OCI-LY3 (cell line): ENCODE measurements around the gene CFAP74.

Experiments
- H2AFZ ChIP-seq: fragments of 200-600, 300-600 bp; shearing (Covaris generic); 2 replicates; pipeline ENCODE4 v1.6.0; 2014; ENCODE audit warnings: antibody characterized with exemption, low read depth, low read length
- H3K27ac ChIP-seq: fragments of 200-600, 300-600 bp; sonication (generic); 2 replicates; pipeline ENCODE4 v1.5.1; 2014; ENCODE audit warnings: mild to moderate bottlenecking, low read length, moderate library complexity, mixed read lengths
- H3K27me3 ChIP-seq: fragments of 200-600, 300-600 bp; sonication (generic); 2 replicates; pipeline ENCODE4 v1.6.1; 2014; ENCODE audit warnings: low read depth, low read length, mixed read lengths
- H3K36me3 ChIP-seq: fragments of 200-600, 300-600 bp; sonication (generic); replicated peaks from 2 replicates; pipeline ENCODE3; 2014; ENCODE audit warnings: low read depth, low read length, mixed read lengths
- H3K4me1 ChIP-seq: fragments of 300-600, 200-600 bp; sonication (generic); 2 replicates; pipeline ENCODE4 v1.6.1; 2014; ENCODE audit warnings: low read length, mixed read lengths
- H3K4me2 ChIP-seq: fragments of 200-600, 300-600 bp; sonication (generic); 2 replicates; pipeline ENCODE4 v1.6.1; 2014; ENCODE audit warnings: low read length, mixed read lengths
- H3K4me3 ChIP-seq: fragments of 300-600, 200-600 bp; sonication (generic); 2 replicates; pipeline ENCODE4 v1.5.1; 2014; ENCODE audit warnings: antibody characterized with exemption, mild to moderate bottlenecking, low read length, moderate library complexity
- H3K79me2 ChIP-seq: fragments of 300-600, 200-600 bp; shearing (Covaris generic); 2 replicates; pipeline ENCODE4 v1.6.1; 2014; ENCODE audit warnings: mild to moderate bottlenecking, low read length, mixed read lengths
- H3K9ac ChIP-seq: fragments of 300-600, 200-600 bp; shearing (Covaris generic); 2 replicates; pipeline ENCODE4 v1.6.0; 2014; ENCODE audit warnings: mild to moderate bottlenecking, low read length, moderate library complexity
- H3K9me3 ChIP-seq: fragments of 200-600, 300-600 bp; shearing (Covaris generic); 2 replicates; pipeline ENCODE4 v1.6.1; 2014; ENCODE audit warnings: low read length, mixed read lengths; ENCODE audit not compliant: insufficient read depth
- H4K20me1 ChIP-seq: fragments of 200-600, 300-600 bp; sonication (generic); 2 replicates; pipeline ENCODE4 v1.6.1; 2016; ENCODE audit warnings: low read length, mixed read lengths; ENCODE audit not compliant: insufficient read depth
- EZH2phosphoT487 ChIP-seq: fragments of 200-600 bp; shearing (Covaris generic); IDR thresholded peaks from 2 replicates; pipeline ENCODE4 v1.6.1; 2018; ENCODE audit warnings: antibody characterized with exemption, mixed run types, low read depth
- TF ChIP-seq, protein P1 (sequence below): fragments of 200-600, 300-600 bp; sonication (generic); IDR thresholded peaks from 2 replicates; pipeline ENCODE4 v1.5.1; 2014; ENCODE audit warnings: antibody characterized with exemption, low read length, low read depth

The CFAP74 gene

DNA sequence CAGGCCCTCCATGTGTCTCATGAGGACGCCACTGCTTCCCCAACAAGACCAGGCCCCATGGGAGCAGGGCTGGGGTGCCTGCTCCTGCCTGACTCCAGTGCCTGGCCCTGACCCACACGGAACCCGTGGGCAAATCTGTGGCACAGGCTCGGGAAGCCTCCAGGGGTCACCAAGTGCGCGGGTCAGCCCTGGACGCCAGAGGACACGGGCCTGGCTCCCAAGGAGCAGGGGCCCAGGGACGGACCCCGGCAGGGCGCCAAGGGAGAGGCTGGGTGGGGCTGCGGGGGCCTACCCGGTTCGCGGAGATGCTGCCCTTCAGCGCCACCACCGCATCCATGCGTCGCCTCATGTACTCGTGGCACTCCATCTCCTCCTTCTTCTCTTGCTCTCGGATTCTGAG, 31.9 kb downstream of the CFAP74 start:
- H3K79me2 ChIP-seq = no peaks in the 10 kb centered on the region
- H3K27ac ChIP-seq = no peak overlapping the region

DNA sequence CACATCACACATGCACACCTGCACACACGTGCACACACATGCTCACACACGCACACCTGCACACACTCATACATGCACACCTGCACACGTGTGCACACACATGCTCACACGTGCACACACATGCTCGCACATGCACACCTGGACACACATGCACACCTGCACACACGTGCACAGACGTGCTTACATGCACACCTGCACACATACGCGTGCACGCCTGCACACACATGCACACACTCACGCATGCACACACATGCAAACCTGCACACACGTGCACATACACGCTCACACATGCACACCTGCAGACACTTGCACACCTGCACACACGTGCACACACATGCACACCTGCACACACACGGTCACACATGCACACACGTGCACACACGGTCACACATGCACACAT, 32.6 kb downstream of the CFAP74 start:
- H3K4me3 ChIP-seq = no peak overlapping the region
- no peaks in the 10 kb centered on the region for H3K27me3 ChIP-seq
- H3K9me3 ChIP-seq = no peaks in the 10 kb centered on the region; the same call in 1 of the 2 replicates
- no peaks in the 10 kb centered on the region for H4K20me1 ChIP-seq
- H3K79me2 ChIP-seq = no peaks in the 10 kb centered on the region
- no peak overlapping the region for H3K4me2 ChIP-seq
- no peak overlapping the region for H3K27ac ChIP-seq
- H3K9ac ChIP-seq = no peak overlapping the region
- TF ChIP-seq, protein P1, sequence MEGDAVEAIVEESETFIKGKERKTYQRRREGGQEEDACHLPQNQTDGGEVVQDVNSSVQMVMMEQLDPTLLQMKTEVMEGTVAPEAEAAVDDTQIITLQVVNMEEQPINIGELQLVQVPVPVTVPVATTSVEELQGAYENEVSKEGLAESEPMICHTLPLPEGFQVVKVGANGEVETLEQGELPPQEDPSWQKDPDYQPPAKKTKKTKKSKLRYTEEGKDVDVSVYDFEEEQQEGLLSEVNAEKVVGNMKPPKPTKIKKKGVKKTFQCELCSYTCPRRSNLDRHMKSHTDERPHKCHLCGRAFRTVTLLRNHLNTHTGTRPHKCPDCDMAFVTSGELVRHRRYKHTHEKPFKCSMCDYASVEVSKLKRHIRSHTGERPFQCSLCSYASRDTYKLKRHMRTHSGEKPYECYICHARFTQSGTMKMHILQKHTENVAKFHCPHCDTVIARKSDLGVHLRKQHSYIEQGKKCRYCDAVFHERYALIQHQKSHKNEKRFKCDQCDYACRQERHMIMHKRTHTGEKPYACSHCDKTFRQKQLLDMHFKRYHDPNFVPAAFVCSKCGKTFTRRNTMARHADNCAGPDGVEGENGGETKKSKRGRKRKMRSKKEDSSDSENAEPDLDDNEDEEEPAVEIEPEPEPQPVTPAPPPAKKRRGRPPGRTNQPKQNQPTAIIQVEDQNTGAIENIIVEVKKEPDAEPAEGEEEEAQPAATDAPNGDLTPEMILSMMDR = no peak
- no peak for TF ChIP-seq EZH2phosphoT487
- no peaks in the 10 kb centered on the region for H3K4me1 ChIP-seq
- H2AFZ ChIP-seq = no peak overlapping the region
- no peaks in the 10 kb centered on the region for H3K36me3 ChIP-seq

More for the DNA sequence above, 31.9 kb downstream of the CFAP74 start:
- no peak overlapping the region for H3K9ac ChIP-seq
- no peaks in the 10 kb centered on the region for H3K36me3 ChIP-seq
- no peak for TF ChIP-seq EZH2phosphoT487
- TF ChIP-seq, protein P1 = no peak
- H3K4me3 ChIP-seq = no peak overlapping the region
- no peaks in the 10 kb centered on the region for H3K27me3 ChIP-seq
- H3K4me1 ChIP-seq = no peaks in the 10 kb centered on the region
- H3K9me3 ChIP-seq = no peaks in the 10 kb centered on the region; the same call in 1 of the 2 replicates
- H3K4me2 ChIP-seq = no peak overlapping the region
- H4K20me1 ChIP-seq = no peaks in the 10 kb centered on the region
- no peak overlapping the region for H2AFZ ChIP-seq

DNA sequence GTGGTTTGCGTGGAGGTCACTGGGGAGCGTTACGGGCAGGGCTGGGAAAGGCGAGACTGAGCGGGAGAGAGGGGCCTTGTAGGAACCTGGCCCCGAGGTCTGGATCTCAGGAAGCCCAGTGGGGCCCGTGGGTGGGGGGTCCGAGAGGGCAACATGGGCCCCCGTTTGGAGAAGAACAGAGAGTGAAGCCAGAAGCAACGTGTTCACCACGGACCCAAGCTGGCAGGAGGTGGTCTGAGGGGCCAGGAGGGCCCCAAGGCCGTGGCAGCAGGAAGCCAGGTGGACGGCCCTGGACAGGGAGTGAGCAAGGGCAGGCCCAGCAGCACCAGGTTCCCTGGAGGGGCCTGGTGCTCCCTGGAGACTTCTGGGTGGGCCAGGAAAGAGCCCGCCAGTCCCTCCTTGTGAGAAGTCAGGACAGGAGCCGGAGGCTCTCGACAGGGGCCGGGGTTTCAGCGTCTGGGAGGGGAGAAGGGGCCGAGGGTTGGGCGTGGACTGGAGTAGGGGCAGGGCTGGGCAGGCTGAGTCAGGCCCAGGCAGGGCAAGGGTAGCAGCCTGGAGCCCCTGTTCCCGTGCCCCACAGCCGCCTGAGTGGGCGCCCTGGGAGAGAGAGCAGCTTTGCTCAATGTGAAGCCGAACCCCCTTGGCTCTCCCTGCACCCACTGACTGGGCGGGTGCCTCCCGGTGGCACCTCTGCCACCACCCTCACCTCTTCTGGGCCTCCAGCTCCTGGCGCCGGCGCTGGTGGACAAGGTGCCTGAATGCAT, 33.5 kb downstream of the CFAP74 start:
- Histone ChIP-seq H3K27me3 (no peaks in the 10 kb centered on the region), H3K4me1 (no peaks in the 10 kb centered on the region), H3K9ac (no peak overlapping the region), H3K9me3 (no peaks in the 10 kb centered on the region; the same call in 1 of the 2 replicates), H3K79me2 (no peaks in the 10 kb centered on the region), H3K4me2 (no peak overlapping the region), H4K20me1 (no peaks in the 10 kb centered on the region), H3K27ac (no peak overlapping the region), H2AFZ (no peak overlapping the region), H3K36me3 (no peaks in the 10 kb centered on the region), H3K4me3 (no peak overlapping the region)
- TF ChIP-seq, protein P1 = no peak
- TF ChIP-seq EZH2phosphoT487 = no peak

DNA sequence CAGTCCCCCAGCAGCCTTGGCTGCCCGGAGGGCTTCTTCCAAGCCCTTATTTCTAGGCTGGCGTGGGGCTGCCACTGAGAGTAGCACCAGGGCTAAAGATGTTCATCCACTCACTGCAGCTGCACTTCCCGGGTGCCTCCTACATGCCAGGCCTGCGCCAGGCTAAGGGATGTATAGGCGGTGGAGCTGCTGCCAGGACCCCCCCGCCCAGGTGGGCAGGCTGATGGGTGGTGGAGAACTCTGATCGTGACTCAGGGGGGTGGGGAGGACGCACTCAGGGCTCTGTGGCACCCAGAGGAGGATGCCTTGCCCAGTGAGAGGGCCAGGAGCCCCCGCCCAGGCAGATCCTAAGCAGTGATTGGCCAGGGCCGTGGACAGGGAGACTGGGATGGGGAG, 34.1 kb downstream of the CFAP74 start:
- Histone ChIP-seq H3K36me3 (no peaks in the 10 kb centered on the region), H3K4me1 (no peaks in the 10 kb centered on the region), H2AFZ (no peak overlapping the region), H3K4me3 (no peak overlapping the region), H3K79me2 (no peaks in the 10 kb centered on the region), H3K9me3 (no peaks in the 10 kb centered on the region; the same call in 1 of the 2 replicates), H3K9ac (no peak overlapping the region), H3K4me2 (no peak overlapping the region), H3K27ac (no peak overlapping the region), H3K27me3 (no peaks in the 10 kb centered on the region), H4K20me1 (no peaks in the 10 kb centered on the region)
- TF ChIP-seq EZH2phosphoT487 = no peak
- TF ChIP-seq, protein P1 = no peak
